Gastroesophageal sphincter (tissue), 4 donors: Measurements from ENCODE around the gene HOXC9. TPM values are rescaled to one million over a fixed set of nuclear protein-coding genes. Genes with fewer than 3 reads are reported as not detected.

Experiments
- ATAC-seq: fragments of 150-250 bp; one replicate; pipeline ENCODE4 v1.9.1; 2016; ENCODE audit warnings: mild to moderate bottlenecking, moderate library complexity
- H3K27ac ChIP-seq, 4 donors: fragments of 200-600 bp; sonication (generic) in 3 of 4; 1 replicate in 3 of 4; 2 replicates in 1 of 4; pipeline ENCODE4 v1.5.1; 2016 to 2019
- H3K27me3 ChIP-seq: fragments of 200-600 bp; sonication (generic); one replicate; pipeline ENCODE4 v1.5.1; 2019
- H3K36me3 ChIP-seq, 2 donors: fragments of 200-600 bp; sonication (generic); one replicate each; pipeline ENCODE4 v1.5.1; 2019; ENCODE audit warnings: control low read depth in 1 of 2
- H3K4me1 ChIP-seq, 3 donors: fragments of 200-600 bp; sonication (generic); 1 replicate in 2 of 3; 2 replicates in 1 of 3; pipeline ENCODE4 v1.5.1; 2016 to 2019; ENCODE audit warnings: control low read depth in 2 of 3
- H3K4me3 ChIP-seq, 2 donors: fragments of 200-600 bp; sonication (generic); one replicate each; pipeline ENCODE4 v1.5.1; 2019; ENCODE audit warnings: mild to moderate bottlenecking in 1 of 2, moderate library complexity in 1 of 2
- H3K9me3 ChIP-seq, 3 donors: fragments of 200-600 bp; sonication (generic); one replicate each; pipeline ENCODE4 v1.5.1; 2017 to 2019; ENCODE audit warnings: control low read depth in 2 of 3
- EP300 ChIP-seq: sonication (generic); formaldehyde crosslinking; IDR thresholded peaks from one replicate; pipeline ENCODE4 v1.6.1; 2017; ENCODE audit warnings: antibody characterized with exemption, mild to moderate bottlenecking
- POLR2A ChIP-seq, 2 donors: fragments of 450-650 bp; IDR thresholded peaks; one replicate each; pipeline ENCODE4 v1.6.1; 2017; ENCODE audit warnings: antibody characterized with exemption in 2 of 2, mild to moderate bottlenecking in 2 of 2, moderate library complexity in 1 of 2
- POLR2AphosphoS5 ChIP-seq: sonication (generic); formaldehyde crosslinking; IDR thresholded peaks from one replicate; pipeline ENCODE4 v1.6.1; 2017; ENCODE audit warnings: antibody characterized with exemption
- WGBS, 2 donors: methylation state at CpG; one replicate each; pipeline ENCODE4 v1.1.5; 2018; ENCODE audit warnings: low coverage in 1 of 2; 5-methylcytosine and 5-hydroxymethylcytosine counted together
- total RNA-seq, 4 donors: library from RNA; depleted of rRNA; stranded (reverse); fragments of >200 nt; gene quantifications; one replicate each; pipeline ENCODE4 v1.1.0, GENCODE V29; 2016
- TF ChIP-seq, protein P1 (sequence below), 4 experiments: fragments of 200-600 bp in 2 of 4; fragments of 450-650 bp in 2 of 4; sonication (generic) in 1 of 4; IDR thresholded peaks; one replicate each; pipeline ENCODE4 v1.5.1; 2017 to 2019; ENCODE audit warnings: antibody characterized with exemption in 4 of 4, mild to moderate bottlenecking in 2 of 4, moderate library complexity in 2 of 4

HOXC9 gene
- total RNA-seq, 4 donors from 2014 or later = not detected

DNA sequence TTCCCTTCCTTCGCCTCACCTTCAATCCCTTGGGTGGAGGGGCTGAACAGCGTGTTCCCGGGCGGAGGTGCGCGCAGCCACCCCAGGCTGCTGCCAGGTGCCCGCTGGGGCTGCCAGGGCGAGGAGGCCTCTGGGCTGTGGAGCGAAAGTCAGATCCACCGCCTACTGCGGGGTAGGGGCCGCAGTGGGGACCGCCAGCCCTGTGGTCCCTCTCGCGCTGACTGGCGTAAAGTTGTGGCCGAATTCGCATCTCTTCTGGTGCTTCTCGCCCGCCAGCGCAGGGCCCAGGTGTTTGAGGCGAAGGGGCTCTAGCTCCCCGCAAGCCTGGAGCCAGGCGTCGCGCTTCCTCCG is 46.8 kb downstream of the HOXC9 start:
- Histone ChIP-seq H3K27ac (no peak overlapping the region), H3K9me3 (no peaks in the 10 kb centered on the region), H3K4me1 (peaks cover 0 to 5% (median 3%) of the 10 kb centered on the region in 3 donors), H3K27me3 (peaks cover 51% of the 10 kb centered on the region), H3K36me3 (no peaks in the 10 kb centered on the region), H3K4me3 (peak overlapping the region in 1 of 2 donors; percentile 33)
- no peak for TF ChIP-seq POLR2AphosphoS5
- TF ChIP-seq, protein P1, sequence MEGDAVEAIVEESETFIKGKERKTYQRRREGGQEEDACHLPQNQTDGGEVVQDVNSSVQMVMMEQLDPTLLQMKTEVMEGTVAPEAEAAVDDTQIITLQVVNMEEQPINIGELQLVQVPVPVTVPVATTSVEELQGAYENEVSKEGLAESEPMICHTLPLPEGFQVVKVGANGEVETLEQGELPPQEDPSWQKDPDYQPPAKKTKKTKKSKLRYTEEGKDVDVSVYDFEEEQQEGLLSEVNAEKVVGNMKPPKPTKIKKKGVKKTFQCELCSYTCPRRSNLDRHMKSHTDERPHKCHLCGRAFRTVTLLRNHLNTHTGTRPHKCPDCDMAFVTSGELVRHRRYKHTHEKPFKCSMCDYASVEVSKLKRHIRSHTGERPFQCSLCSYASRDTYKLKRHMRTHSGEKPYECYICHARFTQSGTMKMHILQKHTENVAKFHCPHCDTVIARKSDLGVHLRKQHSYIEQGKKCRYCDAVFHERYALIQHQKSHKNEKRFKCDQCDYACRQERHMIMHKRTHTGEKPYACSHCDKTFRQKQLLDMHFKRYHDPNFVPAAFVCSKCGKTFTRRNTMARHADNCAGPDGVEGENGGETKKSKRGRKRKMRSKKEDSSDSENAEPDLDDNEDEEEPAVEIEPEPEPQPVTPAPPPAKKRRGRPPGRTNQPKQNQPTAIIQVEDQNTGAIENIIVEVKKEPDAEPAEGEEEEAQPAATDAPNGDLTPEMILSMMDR (IDR thresholded peaks at IDR 0.05) = no peak
- no peak for TF ChIP-seq EP300
- no peak for TF ChIP-seq POLR2A (IDR thresholded peaks at IDR 0.05)
- no peak for ATAC-seq
- WGBS, 2 donors = 63 to 90% methylated on average over 2 to 3 of the region's 27 CpGs

- no peaks in the 10 kb centered on the region for H3K36me3 ChIP-seq
- H3K27me3 ChIP-seq = peaks cover 51% of the 10 kb centered on the region
- H3K4me1 ChIP-seq = peaks cover 0 to 10% (median 3%) of the 10 kb centered on the region in 3 donors
- ATAC-seq = no peak
- WGBS, 2 donors = 30 to 46% methylated on average over 7 to 24 of the region's 61 CpGs
- H3K27ac ChIP-seq = no peak overlapping the region
- H3K9me3 ChIP-seq = no peaks in the 10 kb centered on the region
- TF ChIP-seq, protein P1 (IDR thresholded peaks at IDR 0.05) = no peak
- TF ChIP-seq POLR2AphosphoS5 = no peak
- TF ChIP-seq EP300 = no peak
- no peak for TF ChIP-seq POLR2A (IDR thresholded peaks at IDR 0.05)
- peak overlapping the region in 1 of 2 donors; percentile 33 for H3K4me3 ChIP-seq
These were observed 47.4 kb downstream of the HOXC9 start for GRCh38 chr12:54047160-54047963.

GRCh38 chr12:54047964-54048303 is 48.0 kb downstream of the HOXC9 start:
- Histone ChIP-seq H3K4me1 (peaks cover 0 to 16% (median 7%) of the 10 kb centered on the region in 3 donors), H3K27me3 (peaks cover 49% of the 10 kb centered on the region), H3K4me3 (no peak overlapping the region), H3K27ac (no peak overlapping the region), H3K9me3 (no peaks in the 10 kb centered on the region), H3K36me3 (no peaks in the 10 kb centered on the region)
- ATAC-seq = no peak
- TF ChIP-seq, protein P1 (IDR thresholded peaks at IDR 0.05) = no peak
- TF ChIP-seq POLR2A (IDR thresholded peaks at IDR 0.05) (no peak), EP300 (no peak), POLR2AphosphoS5 (no peak)
- 77 to 100% methylated on average over 3 to 5 of the region's 8 CpGs for WGBS, 2 donors

DNA sequence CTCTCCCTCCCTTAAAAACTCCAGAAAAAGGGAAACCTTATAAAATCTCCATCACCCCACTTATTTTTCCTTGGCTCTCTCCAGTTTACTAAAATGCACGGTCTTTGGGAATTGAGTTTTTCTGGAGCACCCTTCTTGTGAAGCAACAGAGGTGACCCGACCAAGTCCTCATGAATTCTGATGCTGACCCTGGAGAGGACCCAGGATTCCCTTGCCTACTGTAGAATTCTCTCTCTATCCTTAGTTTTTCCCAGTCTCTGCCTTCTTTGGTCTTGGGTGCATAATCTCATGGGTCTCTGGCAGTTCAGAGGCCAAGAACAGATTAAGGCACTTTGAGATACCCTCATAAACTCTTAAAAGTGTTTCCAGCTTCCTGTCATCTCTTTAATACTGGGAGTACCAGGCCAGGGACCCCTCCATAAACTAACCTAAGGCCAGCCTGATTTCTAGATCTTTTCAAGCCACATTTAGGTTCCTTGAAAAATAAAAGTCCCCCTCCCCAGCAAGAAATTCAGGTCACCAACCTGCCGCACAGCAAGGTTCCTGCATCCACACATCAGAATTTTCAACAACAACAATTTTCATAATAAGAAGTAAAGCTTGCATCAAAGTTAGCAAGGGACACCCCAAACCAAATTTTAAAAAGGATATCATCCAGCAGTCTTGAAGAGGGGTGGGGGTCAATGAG is 48.6 kb downstream of the HOXC9 start:
- H3K36me3 ChIP-seq = no peaks in the 10 kb centered on the region
- WGBS, 2 donors = 86% methylated on average over 2 of the region's 3 CpGs; no CpG with 5 or more reads in 1 of the 2 donors
- no peaks in the 10 kb centered on the region for H3K9me3 ChIP-seq
- H3K4me1 ChIP-seq = peaks cover 0 to 22% (median 9%) of the 10 kb centered on the region in 3 donors
- TF ChIP-seq, protein P1 (IDR thresholded peaks at IDR 0.05) = no peak
- no peak for TF ChIP-seq POLR2A (IDR thresholded peaks at IDR 0.05)
- no peak for TF ChIP-seq EP300
- TF ChIP-seq POLR2AphosphoS5 = no peak
- H3K4me3 ChIP-seq = no peak overlapping the region
- peaks cover 43% of the 10 kb centered on the region for H3K27me3 ChIP-seq
- no peak for ATAC-seq
- no peak overlapping the region for H3K27ac ChIP-seq
